Left cardiac atrium (tissue), 4 donors: ENCODE results near the gene PPP2R2D. TPM values are rescaled to one million over a fixed set of nuclear protein-coding genes. Genes with fewer than 3 reads are reported as not detected.
"Not testable (repeated sequence)": the region's sequence is repeated elsewhere in the genome, so short reads cannot be mapped to it uniquely, and the experiment has no call there.

Experiments used
- ATAC-seq, 2 donors: fragments of 200-7000 bp; cut with Tn5 transposase; one replicate each; pipeline ENCODE4 v1.9.1; 2020; ENCODE audit warnings: mild to moderate bottlenecking in 2 of 2, moderate library complexity in 2 of 2
- DNase-seq: peaks from one replicate; pipeline ENCODE4 v3.0.0-alpha.2; 2020
- intact Hi-C, 2 donors: fragments of 100-400 bp; cut with DNase I; formaldehyde crosslinking; loops; one replicate each; pipeline versions ENCODE4 v1.14.1 to v1.15.1; 2022 to 2023
- total RNA-seq, 2 donors: library from RNA; stranded (reverse); fragmentation: NEBNext Ultra II Directional; extraction: Animal tissue kit (Norgen Biotek cat#: 25700); gene quantifications; one replicate each; pipeline ENCODE4 v1.2.1, GENCODE V29; 2021
- donor health status: DM: no; HTN: yes; CAD: no.
- donor health status: DM: no; HTN: yes; CAD: no; lungs with severe emphysema.
- donor health status: DM: yes; HTN: yes; CAD: no.
- donor health status: Dilated cardiomyopathy.

The PPP2R2D gene
- total RNA-seq, 2 donors from 2014 or later: 30.0 to 38.4 TPM

GRCh38 chr10:131919461-131919860, 18.7 kb downstream of the PPP2R2D start:
- intact Hi-C loops, ATAC-seq, DNase-seq: not testable (repeated sequence)

GRCh38 chr10:131920151-131920550, 19.3 kb downstream of the PPP2R2D start:
- intact Hi-C loops: no loop called here
- ATAC-seq (no peak), DNase-seq (no peak)

GRCh38 chr10:131920693-131921092, 19.9 kb downstream of the PPP2R2D start:
- no peak for ATAC-seq
- intact Hi-C loops: no loop called here
- no peak for DNase-seq

GRCh38 chr10:131921184-131921583, 20.4 kb downstream of the PPP2R2D start:
- no peak for DNase-seq
- intact Hi-C loops: no loop called here
- no peak for ATAC-seq

GRCh38 chr10:131923038-131923756, 22.4 kb downstream of the PPP2R2D start:
- intact Hi-C loops: no loop called here
- no peak for DNase-seq
- ATAC-seq: no peak

GRCh38 chr10:131925011-131925649, 24.3 kb downstream of the PPP2R2D start:
- ATAC-seq (no peak), DNase-seq (no peak)
- intact Hi-C loops: no loop called here

- ATAC-seq: no peak
- no peak for DNase-seq
- intact Hi-C loops: no loop called here
These were observed 24.9 kb downstream of the PPP2R2D start for GRCh38 chr10:131925716-131926115.

GRCh38 chr10:131926253-131926652, 25.4 kb downstream of the PPP2R2D start:
- ATAC-seq: no peak
- intact Hi-C loops: no loop called here
- DNase-seq: no peak

- no peak for DNase-seq
- no peak for ATAC-seq
- intact Hi-C loops: no loop called here
These were observed 26.2 kb downstream of the PPP2R2D start for GRCh38 chr10:131926743-131927595.

GRCh38 chr10:131928248-131929095, 27.7 kb downstream of the PPP2R2D start:
- ATAC-seq: peak in 1 of 2 donors; percentile 17
- no peak for DNase-seq
- intact Hi-C loops: no loop called here

GRCh38 chr10:131929122-131929845, 28.5 kb downstream of the PPP2R2D start:
- ATAC-seq (peak in 1 of 2 donors; percentile 9), DNase-seq (no peak)
- intact Hi-C loops: no loop called here

- DNase-seq (no peak), ATAC-seq (no peak)
- intact Hi-C loops: no loop called here
These were observed 29.3 kb downstream of the PPP2R2D start for GRCh38 chr10:131930150-131930549.

- DNase-seq (no peak), ATAC-seq (no peak)
- intact Hi-C loops: no loop called here
These were observed 29.9 kb downstream of the PPP2R2D start for GRCh38 chr10:131930586-131931330.

GRCh38 chr10:131931981-131932380, 31.2 kb downstream of the PPP2R2D start:
- ATAC-seq: peak in 1 of 2 donors; percentile 33

GRCh38 chr10:131933016-131933695, 32.3 kb downstream of the PPP2R2D start:
- ATAC-seq: no peak
- intact Hi-C loops: no loop called here
- DNase-seq: no peak

More at GRCh38 chr10:131931981-131932380, 31.2 kb downstream of the PPP2R2D start:
- no peak for DNase-seq
- intact Hi-C loops: no loop called here

GRCh38 chr10:131933696-131934086, 32.9 kb downstream of the PPP2R2D start:
- intact Hi-C loops: no loop called here
- no peak for ATAC-seq
- DNase-seq: no peak

GRCh38 chr10:131934769-131935168, 34.0 kb downstream of the PPP2R2D start:
- intact Hi-C loops: no loop called here
- no peak for ATAC-seq

More at GRCh38 chr10:131934769-131935168, 34.0 kb downstream of the PPP2R2D start:
- no peak for DNase-seq
